Breast epithelium (tissue), 3 donors: ENCODE data around the gene MYNN.

Experiments used
- CTCF ChIP-seq, 3 donors: fragments of 450-650 bp; IDR thresholded peaks; one replicate each; pipeline ENCODE4 v1.5.1; 2016 to 2017; ENCODE audit warnings: antibody characterized with exemption in 3 of 3, mild to moderate bottlenecking in 3 of 3, moderate library complexity in 3 of 3
- POLR2A ChIP-seq: fragments of 450-650 bp; IDR thresholded peaks from one replicate; pipeline ENCODE4 v1.6.1; 2016; ENCODE audit warnings: antibody characterized with exemption, mild to moderate bottlenecking, moderate library complexity
- POLR2AphosphoS5 ChIP-seq, 3 donors: sonication (generic); formaldehyde crosslinking; IDR thresholded peaks; one replicate each; pipeline ENCODE4 v1.6.1; 2017; ENCODE audit warnings: antibody characterized with exemption in 3 of 3

- TF ChIP-seq CTCF (IDR thresholded peaks at IDR 0.05): no peak
- no peak for TF ChIP-seq POLR2A
- no peak for TF ChIP-seq POLR2AphosphoS5 (IDR thresholded peaks at IDR 0.05)
Measured at GRCh38 chr3:169760479-169760878, 12.7 kb upstream of the MYNN start.
